IPS-NIHi7 (cell line): ENCODE results near the gene TNFAIP8.

Experiments
- DNase-seq: peaks from one replicate; pipeline ENCODE4 v3.0.0; 2012; ENCODE audit warnings: mixed read lengths; ENCODE audit errors: extremely low spot score

The TNFAIP8 gene

GRCh38 chr5:119346394-119346793, 9.4 kb upstream of the TNFAIP8 start:
- no peak for DNase-seq

- DNase-seq = no peak
These were observed 8.2 kb upstream of the TNFAIP8 start for GRCh38 chr5:119347574-119347973.

GRCh38 chr5:119347991-119348390, 7.8 kb upstream of the TNFAIP8 start:
- DNase-seq = no peak

GRCh38 chr5:119353213-119353612, 2.6 kb upstream of the TNFAIP8 start:
- DNase-seq = no peak

- DNase-seq = no peak
These were observed 2.0 kb upstream of the TNFAIP8 start for GRCh38 chr5:119353686-119354366.

- no peak for DNase-seq
These were observed 1.1 kb upstream of the TNFAIP8 start for GRCh38 chr5:119354537-119355243.

- DNase-seq = peak; percentile 69
These were observed 578 bp upstream of the TNFAIP8 start for GRCh38 chr5:119355244-119355638.

GRCh38 chr5:119356612-119357188, 881 bp downstream of the TNFAIP8 start:
- no peak for DNase-seq

- no peak for DNase-seq
These were observed 1.5 kb downstream of the TNFAIP8 start for GRCh38 chr5:119357270-119357669.

GRCh38 chr5:119357808-119358529, 2.1 kb downstream of the TNFAIP8 start:
- DNase-seq = no peak

- no peak for DNase-seq
These were observed 2.7 kb downstream of the TNFAIP8 start for GRCh38 chr5:119358530-119358900.

- DNase-seq = no peak
These were observed 3.2 kb downstream of the TNFAIP8 start for GRCh38 chr5:119358901-119359603.

- DNase-seq = no peak
These were observed 4.1 kb downstream of the TNFAIP8 start for GRCh38 chr5:119359737-119360413.

- no peak for DNase-seq
These were observed 5.2 kb downstream of the TNFAIP8 start for GRCh38 chr5:119360905-119361593.

GRCh38 chr5:119361594-119362125, 5.8 kb downstream of the TNFAIP8 start:
- DNase-seq = no peak

GRCh38 chr5:119362714-119363113, 6.9 kb downstream of the TNFAIP8 start:
- no peak for DNase-seq

- DNase-seq = no peak
These were observed 7.5 kb downstream of the TNFAIP8 start for GRCh38 chr5:119363271-119363670.

GRCh38 chr5:119363936-119364335, 8.1 kb downstream of the TNFAIP8 start:
- DNase-seq = no peak

GRCh38 chr5:119365847-119366539, 10.2 kb downstream of the TNFAIP8 start:
- DNase-seq = no peak

- no peak for DNase-seq
These were observed 10.7 kb downstream of the TNFAIP8 start for GRCh38 chr5:119366540-119366881.
